Measurements from ENCODE around the gene AVPR2. TPM values are rescaled to one million over a fixed set of nuclear protein-coding genes. Genes with fewer than 3 reads are reported as not detected.

AVPR2 gene
- total RNA-seq, 2 donors from 2014 or later: not detected

DNA sequence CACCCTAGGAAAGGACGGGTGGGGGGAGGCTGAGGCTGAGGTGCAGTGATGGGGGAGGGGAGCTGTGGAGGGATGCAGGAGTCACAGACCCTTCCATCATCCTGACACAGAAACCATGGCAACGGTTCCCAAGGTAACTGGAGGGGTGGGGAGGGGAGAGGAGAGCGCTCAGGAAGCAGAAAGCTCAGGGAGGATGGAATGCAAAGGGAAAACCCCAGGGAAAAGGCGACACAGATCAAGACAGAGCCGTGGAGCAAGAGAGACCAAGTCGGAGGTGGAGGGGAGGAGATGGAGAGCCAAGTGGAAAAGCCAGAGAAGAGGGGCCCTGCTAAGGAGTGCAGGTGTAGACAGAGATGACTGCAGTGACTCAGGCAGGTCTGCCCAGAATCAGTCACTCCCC, 33.0 kb upstream of the AVPR2 start:
- H3K4me1 Mint-ChIP-seq: peaks cover 3% of the 10 kb centered on the region

DNA sequence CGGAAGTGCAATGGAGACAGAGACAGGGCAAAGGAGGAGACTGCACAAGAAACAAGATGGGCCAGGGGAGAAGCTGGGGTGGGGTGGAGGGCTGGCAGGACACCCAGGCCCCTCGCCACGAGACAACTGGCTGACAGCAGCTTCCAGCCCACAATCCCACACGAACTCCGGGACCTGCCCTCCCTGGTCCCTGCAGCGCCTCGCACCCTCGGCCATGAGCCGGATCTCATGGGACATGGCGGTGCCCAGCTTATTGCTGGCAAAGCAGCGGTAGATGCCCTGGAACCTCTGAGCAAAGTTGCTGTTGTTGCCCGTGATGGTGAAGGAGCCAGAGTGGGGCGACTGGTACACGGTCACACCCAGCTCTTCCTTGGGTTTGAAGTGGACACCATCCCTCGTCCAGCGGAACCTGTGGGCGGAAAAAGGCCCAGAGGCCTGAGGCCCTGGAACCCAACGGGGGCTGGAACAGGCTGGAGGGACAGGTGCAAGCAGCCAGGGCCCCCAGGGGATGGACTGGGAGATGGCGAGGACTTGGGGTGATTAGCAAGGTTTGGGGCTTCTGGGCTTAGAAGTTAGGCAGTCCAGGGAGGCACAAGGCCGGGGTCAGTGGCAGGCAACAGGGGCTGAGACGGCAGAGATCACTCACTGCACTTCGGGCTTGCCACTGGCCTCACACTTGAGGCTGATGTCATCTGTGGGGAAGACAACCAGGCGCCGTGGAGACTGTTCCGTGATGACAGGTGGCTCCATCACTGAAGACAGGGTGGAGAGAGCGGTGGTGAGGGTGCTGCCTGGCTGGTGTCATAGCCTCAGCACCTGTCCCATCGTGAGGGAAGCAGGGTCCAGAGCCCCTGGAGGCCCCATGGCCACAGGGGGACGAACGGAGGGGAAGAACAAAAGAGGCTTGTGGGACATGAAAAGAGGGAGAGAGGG, 32.3 kb upstream of the AVPR2 start:
- Histone ChIP-seq H3K27ac (ENCODE audit: low read depth, low read length) (no peak overlapping the region), H3K9me3 (ENCODE audit: control insufficient read depth, low read length) (no peaks in the 10 kb centered on the region), H3K36me3 (ENCODE audit: control insufficient read depth, insufficient read depth, low read length) (no peaks in the 10 kb centered on the region), H3K4me3 (ENCODE audit: low read length) (no peak overlapping the region), H3K9ac (ENCODE audit: extremely low read depth, low read length, poor library complexity, severe bottlenecking) (no peak overlapping the region), H3K27me3 (ENCODE audit: control insufficient read depth, insufficient read depth, low read length, poor library complexity, severe bottlenecking) (no peaks in the 10 kb centered on the region), H3K4me1 (ENCODE audit: control insufficient read depth, insufficient read depth, low read length) (no peaks in the 10 kb centered on the region)
- peaks cover 3% of the 10 kb centered on the region for H3K4me1 Mint-ChIP-seq
- DNase-seq: no peak
- no peak overlapping the region for H3K4me3 Mint-ChIP-seq
- H3K36me3 Mint-ChIP-seq (ENCODE audit: low read depth): peaks cover 5% of the 10 kb centered on the region
- no peaks in the 10 kb centered on the region for H3K27me3 Mint-ChIP-seq (ENCODE audit: insufficient read depth)
- WGBS, 2 experiments (ENCODE audit: insufficient coverage in 1 of 2, insufficient read length in 1 of 2): 93% methylated on average over 3 to 29 of the region's 29 CpGs
- no peak overlapping the region for H3K27ac Mint-ChIP-seq
- peaks cover 65% of the 10 kb centered on the region for H3K9me3 Mint-ChIP-seq
- TF ChIP-seq, protein P1, sequence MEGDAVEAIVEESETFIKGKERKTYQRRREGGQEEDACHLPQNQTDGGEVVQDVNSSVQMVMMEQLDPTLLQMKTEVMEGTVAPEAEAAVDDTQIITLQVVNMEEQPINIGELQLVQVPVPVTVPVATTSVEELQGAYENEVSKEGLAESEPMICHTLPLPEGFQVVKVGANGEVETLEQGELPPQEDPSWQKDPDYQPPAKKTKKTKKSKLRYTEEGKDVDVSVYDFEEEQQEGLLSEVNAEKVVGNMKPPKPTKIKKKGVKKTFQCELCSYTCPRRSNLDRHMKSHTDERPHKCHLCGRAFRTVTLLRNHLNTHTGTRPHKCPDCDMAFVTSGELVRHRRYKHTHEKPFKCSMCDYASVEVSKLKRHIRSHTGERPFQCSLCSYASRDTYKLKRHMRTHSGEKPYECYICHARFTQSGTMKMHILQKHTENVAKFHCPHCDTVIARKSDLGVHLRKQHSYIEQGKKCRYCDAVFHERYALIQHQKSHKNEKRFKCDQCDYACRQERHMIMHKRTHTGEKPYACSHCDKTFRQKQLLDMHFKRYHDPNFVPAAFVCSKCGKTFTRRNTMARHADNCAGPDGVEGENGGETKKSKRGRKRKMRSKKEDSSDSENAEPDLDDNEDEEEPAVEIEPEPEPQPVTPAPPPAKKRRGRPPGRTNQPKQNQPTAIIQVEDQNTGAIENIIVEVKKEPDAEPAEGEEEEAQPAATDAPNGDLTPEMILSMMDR (conservative IDR thresholded peaks at IDR 0.05): no peak

More for the DNA sequence above, 33.0 kb upstream of the AVPR2 start:
- Mint-ChIP-seq H3K27ac (no peak overlapping the region), H3K27me3 (ENCODE audit: insufficient read depth) (no peaks in the 10 kb centered on the region), H3K4me3 (no peak overlapping the region), H3K9me3 (peaks cover 71% of the 10 kb centered on the region), H3K36me3 (ENCODE audit: low read depth) (peaks cover 5% of the 10 kb centered on the region)
- no peaks in the 10 kb centered on the region for H3K36me3 ChIP-seq (ENCODE audit: control insufficient read depth, insufficient read depth, low read length)
- no peaks in the 10 kb centered on the region for H3K27me3 ChIP-seq (ENCODE audit: control insufficient read depth, insufficient read depth, low read length, poor library complexity, severe bottlenecking)
- 72% methylated on average over 6 of the region's 6 CpGs; no CpG with 5 or more reads in 1 of the 2 experiments for WGBS, 2 experiments (ENCODE audit: insufficient coverage in 1 of 2, insufficient read length in 1 of 2)
- no peaks in the 10 kb centered on the region for H3K9me3 ChIP-seq (ENCODE audit: control insufficient read depth, low read length)
- H3K4me3 ChIP-seq (ENCODE audit: low read length): no peak overlapping the region
- no peak for DNase-seq
- no peaks in the 10 kb centered on the region for H3K4me1 ChIP-seq (ENCODE audit: control insufficient read depth, insufficient read depth, low read length)
- H3K27ac ChIP-seq (ENCODE audit: low read depth, low read length): no peak overlapping the region
- TF ChIP-seq, protein P1 (conservative IDR thresholded peaks at IDR 0.05): no peak
- H3K9ac ChIP-seq (ENCODE audit: extremely low read depth, low read length, poor library complexity, severe bottlenecking): no peak overlapping the region

DNA sequence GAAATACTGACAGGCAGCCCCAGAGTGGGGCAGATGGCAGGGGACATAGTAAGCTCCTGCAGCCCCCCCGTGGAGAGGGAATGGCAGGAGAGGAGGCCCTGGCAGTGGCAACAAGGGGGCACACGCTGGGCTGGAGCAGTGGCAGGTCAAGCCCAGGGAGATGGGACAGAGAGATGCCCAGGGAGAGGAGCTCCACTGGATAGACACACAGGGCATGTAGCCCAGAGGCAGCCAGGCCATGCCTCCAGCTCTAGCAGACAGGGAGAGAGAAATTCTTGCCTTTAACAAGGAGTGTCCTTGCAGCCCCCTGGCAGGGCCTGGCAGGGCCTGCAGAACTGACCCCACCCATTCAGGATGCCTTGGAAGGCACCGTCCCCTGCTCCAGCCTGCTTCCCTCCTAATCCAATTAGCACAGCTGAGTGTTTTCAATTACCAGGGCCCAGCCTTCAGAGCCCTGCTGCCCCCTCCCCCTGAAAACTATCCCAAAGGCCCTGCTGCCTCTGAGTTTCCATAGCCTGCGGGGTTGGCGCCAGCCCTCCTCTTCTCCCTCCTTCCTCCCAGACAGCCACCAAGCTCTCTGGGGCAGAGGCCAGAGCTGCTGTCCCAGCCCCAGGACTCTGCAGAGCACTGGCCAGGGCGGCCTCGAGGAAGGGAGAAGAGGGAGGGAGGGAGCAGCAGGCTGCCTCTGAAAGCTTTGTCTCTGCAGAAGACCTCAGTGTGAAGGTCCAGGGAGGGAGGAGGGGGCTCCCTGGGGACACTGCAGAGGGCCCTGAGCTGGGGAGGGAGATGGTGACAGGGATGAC, 31.0 kb upstream of the AVPR2 start:
- 27% methylated on average over 7 of the region's 7 CpGs; no CpG with 5 or more reads in 1 of the 2 experiments for WGBS, 2 experiments (ENCODE audit: insufficient coverage in 1 of 2, insufficient read length in 1 of 2)
- peak; percentile 69 for DNase-seq
- Histone ChIP-seq H3K27me3 (ENCODE audit: control insufficient read depth, insufficient read depth, low read length, poor library complexity, severe bottlenecking) (no peaks in the 10 kb centered on the region), H3K4me3 (ENCODE audit: low read length) (no peak overlapping the region), H3K4me1 (ENCODE audit: control insufficient read depth, insufficient read depth, low read length) (peaks cover 3% of the 10 kb centered on the region), H3K9ac (ENCODE audit: extremely low read depth, low read length, poor library complexity, severe bottlenecking) (no peak overlapping the region), H3K36me3 (ENCODE audit: control insufficient read depth, insufficient read depth, low read length) (no peaks in the 10 kb centered on the region), H3K9me3 (ENCODE audit: control insufficient read depth, low read length) (no peaks in the 10 kb centered on the region), H3K27ac (ENCODE audit: low read depth, low read length) (peak overlapping the region; percentile 32)
- Mint-ChIP-seq H3K4me1 (peaks cover 14% of the 10 kb centered on the region), H3K27me3 (ENCODE audit: insufficient read depth) (no peaks in the 10 kb centered on the region), H3K4me3 (no peak overlapping the region), H3K9me3 (peaks cover 68% of the 10 kb centered on the region), H3K27ac (peak overlapping the region; percentile 30), H3K36me3 (ENCODE audit: low read depth) (no peaks in the 10 kb centered on the region)
- TF ChIP-seq, protein P1 (conservative IDR thresholded peaks at IDR 0.05): no peak

All from endodermal cell (in vitro differentiated cells).